ENCODE measurements around the gene CXCL11.
"Not testable (repeated sequence)": the region's sequence is repeated elsewhere in the genome, so short reads cannot be mapped to it uniquely, and the experiment has no call there.

CXCL11 gene

GRCh38 chr4:76042241-76042998, 6.5 kb upstream of the CXCL11 start:
- not testable (repeated sequence) for DNase-seq

DNA sequence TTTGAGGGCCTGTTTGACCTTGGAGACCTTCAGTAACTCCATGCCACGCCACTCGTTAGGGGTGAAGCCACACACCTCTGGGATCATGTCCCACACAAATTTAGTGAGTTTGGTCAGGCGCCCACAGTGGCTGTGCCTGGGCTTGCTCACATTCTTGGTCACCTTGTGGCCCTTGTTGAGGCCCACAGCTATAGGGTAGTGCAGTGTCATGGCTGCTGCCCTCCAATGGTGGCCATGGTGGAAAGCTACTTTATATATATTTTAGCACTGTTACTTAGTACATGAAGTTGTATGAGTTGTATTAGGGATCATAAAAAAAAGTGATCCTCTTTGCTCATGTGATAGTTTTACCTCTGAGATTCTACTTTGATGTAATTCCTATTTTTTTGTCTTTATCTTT, 985 bp upstream of the CXCL11 start:
- DNase-seq, result no peak

- peak; percentile 91 for DNase-seq
These were observed 729 bp downstream of the CXCL11 start for GRCh38 chr4:76035141-76035540.

- DNase-seq, result peak; percentile 77
These were observed 6.6 kb downstream of the CXCL11 start for GRCh38 chr4:76029300-76029699.

DNA sequence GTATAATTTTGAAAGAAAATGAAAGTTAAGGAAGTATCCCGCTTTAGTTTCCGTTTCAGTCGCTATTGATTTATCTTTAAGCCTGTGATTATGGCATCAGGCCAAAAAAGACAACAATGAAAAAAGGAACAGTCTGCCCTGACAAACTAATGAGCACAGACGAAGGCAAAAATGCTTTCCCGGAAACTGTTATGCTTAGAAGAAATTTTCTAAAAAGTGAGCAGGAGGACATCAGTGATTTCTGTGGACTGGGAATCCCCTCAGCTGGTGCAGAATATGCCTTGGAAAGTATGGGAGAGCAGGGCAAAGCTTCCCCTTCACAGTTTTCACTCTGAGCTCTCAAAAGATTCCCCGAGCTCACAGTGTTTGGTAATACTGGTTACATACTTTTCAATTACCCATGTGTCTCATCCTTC, 7.5 kb downstream of the CXCL11 start:
- peak; percentile 96 for DNase-seq

- DNase-seq, result peak; percentile 43
These were observed 11.8 kb downstream of the CXCL11 start for GRCh38 chr4:76024065-76024464.

GRCh38 chr4:76023389-76023788, 12.5 kb downstream of the CXCL11 start, which contains the start of gene CXCL10:
Gene CXCL10 (minus strand): TSS chr4:76023497. CDS start chr4:76023431, 66 bp downstream.
- DNase-seq, result peak; percentile 94

DNA sequence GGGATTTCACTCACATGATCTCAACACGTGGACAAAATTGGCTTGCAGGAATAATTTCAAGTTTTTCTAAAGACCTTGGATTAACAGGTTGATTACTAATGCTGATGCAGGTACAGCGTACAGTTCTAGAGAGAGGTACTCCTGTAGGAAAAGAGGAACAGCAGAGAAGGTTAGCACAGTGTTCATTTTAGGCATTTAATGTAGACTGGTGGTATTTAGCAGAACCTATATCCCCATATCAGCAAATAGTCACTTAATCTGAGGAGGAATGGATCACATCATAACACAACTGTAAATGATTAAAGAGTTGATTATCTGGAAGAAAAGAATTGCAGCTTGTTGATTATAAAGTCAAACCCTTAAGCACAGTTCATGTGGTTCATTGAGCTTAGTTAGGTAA, 13.2 kb downstream of the CXCL11 start:
- DNase-seq, result no peak

DNA sequence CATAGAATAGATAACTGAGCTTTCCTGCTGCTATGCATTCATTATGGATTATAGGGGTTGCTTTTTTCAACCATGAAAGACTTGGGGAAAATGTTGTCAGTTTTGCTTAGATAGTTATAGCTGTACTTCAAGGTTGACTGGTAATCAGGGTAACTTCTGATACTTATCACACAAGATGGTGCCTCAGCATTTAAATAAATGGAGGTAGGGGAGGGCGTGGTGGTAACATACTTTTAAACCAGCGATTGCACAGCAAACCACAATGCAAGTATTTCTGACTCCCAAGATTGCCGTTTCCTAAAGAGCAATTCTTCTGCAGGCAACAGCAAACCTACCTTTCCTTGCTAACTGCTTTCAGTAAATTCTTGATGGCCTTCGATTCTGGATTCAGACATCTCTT, 13.8 kb downstream of the CXCL11 start:
- DNase-seq, result peak; percentile 40

DNA sequence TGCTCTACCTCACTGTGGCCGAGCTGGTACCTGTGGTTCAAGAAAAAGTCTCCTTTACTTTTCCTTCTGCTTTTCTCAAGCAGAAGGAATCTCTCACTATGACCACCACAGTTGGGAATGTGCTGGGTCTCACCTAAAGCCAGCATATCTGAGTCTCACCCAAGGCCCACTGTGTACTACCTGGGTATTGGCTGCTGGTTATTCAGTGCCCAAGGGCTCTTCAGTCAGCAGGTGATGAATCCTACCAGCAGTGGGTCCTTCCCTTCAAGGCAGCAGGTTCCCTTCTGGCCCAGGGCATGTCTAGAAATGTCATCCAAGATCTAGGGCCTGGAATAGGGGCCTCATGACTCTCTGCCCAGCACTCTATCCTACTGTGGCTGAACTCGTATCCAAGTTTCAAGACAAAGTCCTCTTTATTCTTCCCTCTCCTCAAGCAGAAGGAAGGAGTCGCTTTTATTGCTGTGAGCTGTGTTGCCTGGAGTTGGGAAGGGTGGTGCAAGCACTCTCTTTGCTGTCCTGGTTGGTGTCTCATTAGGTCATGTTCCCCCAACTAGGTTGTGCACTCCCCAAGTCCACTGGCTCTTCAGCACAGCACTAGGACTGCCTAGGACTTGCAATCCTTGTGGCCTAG, 18.7 kb downstream of the CXCL11 start:
- no peak for DNase-seq

DNA sequence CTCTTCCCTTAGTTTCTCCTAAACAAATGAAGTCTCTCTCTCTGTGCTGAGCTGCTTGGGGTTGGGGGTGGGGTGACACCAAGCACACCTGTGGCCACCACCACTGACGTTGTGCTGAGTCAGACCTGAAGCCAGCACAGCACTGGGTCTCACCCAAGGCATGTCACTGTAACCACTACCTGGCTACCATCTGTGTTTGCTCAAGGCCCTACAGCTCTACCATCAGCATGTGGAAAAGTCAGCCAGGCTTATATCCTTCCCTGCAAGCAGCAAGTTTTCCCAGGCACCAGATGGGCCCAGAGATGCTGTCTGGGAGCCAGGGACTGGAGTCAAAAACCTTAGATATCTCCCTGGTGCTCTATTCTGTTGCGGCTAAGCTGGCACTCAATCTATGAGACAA, 19.5 kb downstream of the CXCL11 start:
- DNase-seq, result no peak

DNA sequence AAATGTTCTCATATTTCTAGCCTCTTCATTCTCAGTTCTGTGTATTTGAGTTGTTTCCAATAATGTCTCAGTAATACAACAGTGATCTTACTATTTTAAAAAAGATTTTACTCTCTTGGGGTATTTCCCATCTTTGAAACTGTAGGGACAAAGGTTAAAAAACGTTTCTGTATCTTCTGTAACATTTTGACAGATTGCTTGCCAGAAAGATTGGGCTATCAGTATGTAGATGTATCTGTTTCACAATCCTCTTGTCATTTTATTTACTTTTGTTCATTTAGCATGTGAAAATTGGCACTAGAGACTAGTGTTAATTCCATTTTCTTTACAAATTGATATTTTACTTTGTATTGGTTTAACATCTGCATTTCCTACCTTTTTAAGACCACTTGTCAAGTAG, 22.3 kb downstream of the CXCL11 start:
- DNase-seq, result no peak

DNA sequence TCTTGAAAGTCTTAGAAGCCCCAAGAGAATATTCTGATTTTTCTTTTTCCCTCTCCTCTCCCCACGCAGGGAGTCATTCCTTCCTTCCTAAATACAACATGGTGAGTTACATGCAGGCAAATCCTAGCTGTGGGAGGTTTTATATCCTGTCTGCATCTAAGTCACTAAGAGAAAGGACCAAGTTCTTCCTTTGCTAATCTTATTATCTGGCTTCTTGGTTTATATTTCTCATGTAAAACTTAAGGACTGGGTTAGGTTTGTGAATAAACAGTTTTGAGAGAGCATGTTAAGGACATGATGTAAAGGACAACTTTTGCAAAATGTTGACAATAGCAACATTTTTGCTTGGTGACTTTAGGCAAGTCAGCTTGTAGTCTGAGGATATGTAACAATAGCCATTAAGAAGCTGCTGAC, 23.5 kb downstream of the CXCL11 start:
- no peak for DNase-seq

- peak; percentile 93 for DNase-seq
These were observed 24.0 kb downstream of the CXCL11 start for GRCh38 chr4:76011700-76012387.

DNA sequence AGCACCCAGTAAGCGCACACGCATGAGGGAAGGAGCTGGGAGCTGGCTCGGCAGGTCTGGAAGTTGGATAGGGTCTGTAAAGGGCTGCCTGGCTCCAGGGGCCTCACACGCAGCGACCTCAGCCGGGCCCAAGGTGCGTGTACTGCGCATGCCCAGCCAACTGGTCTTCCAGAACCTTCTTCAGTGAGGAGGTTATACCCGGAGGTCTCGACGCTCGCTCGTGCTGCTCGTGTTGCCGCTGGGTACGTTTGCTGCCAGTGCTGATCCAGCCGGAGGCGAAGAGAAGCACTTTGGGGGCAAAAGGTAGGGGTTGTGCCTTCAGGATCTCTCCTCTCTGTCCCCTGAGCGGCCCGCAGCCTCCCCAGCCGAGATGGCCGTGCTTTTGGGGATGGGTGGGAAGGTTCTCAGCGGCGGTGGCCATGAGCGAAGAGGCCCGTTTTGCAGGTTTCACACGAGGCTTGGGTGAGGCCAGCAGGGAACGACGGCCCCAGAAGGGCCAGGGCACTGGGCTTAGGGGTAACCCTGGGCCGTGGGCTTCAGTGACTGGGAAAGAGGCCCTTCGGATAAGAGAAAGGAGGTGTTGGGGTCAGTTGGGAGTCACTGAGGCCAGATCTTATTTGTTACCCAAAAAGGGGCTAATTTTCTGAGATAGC, 24.7 kb downstream of the CXCL11 start:
- no peak for DNase-seq

DNA sequence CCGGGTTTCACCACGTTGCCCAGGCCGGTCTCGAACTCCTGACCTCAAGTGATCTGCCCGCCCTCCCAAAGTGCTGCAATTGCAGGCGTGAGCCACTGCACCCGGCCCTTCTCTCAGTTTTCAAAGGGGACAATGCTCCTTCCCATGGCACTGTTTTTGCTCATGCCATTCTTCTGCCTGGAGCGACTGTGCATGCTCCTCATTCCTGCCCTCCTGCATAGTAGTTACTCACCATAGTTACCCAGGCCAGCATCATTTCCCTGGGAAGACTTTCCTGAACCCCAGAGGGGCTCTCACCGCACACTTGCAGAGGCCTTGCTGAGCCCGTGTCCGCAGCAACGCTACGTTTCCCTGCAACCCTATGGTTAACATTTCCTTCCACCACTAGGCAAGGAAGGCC, 25.3 kb downstream of the CXCL11 start:
- no peak for DNase-seq

DNA sequence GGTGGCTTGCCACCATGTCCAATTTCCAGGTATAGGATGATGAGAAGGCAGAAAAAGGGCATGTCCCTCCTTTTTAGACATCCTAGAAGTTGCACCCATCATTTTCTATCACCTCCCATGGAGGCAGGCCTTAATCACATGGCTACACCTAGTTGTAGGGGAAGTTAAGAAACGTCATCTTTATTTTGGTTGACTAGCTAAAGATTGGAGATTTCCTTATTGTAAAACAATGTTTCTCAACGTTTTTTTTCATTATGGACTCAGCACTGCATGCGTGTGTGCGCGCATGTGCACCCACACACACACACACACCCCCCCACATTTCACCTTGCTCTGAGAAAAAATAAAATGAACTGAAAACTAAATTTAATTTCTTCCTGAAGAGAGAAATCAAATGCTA, 26.6 kb downstream of the CXCL11 start:
- no peak for DNase-seq

DNA sequence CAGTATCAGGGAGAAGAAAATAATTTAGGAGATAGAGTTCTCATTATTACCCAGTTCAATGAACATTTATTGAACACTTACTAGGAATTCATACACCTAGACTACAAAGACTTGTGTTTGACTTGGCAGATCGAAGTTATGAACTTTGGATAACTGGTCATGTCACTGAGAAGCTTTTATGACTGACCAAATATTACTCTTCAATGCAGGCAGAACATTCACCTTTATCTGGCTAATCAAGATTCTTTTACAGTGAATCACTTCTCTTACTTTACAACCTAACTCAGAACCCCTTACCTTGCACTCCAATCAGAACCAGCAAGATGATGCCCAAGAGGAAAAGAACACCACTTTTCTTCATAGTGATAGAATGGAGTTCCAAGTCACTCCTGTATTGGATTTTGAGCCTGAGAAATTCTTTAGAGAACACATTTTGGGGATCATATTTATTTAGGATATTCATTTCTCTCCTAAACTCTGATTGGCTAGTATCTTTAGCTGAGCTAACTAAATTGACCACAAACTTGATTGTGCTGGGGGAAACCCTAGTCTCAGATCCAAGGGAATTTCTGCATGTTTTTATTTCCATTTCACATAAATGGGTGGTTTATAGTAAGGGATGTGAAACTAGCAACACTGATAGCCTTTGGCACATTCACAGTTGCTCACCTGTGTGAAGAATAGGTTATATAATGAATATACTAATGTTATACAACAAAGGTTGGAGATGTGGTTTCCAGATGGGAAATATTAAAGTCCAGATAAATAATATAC, 28.6 kb downstream of the CXCL11 start, which contains the start of gene CXCL9:
Gene CXCL9, minus strand, starts transcription at position 421 of the 774 bp plus-strand sequence. Its CDS starts 60 bp downstream, at position 361.
- DNase-seq, result no peak

DNA sequence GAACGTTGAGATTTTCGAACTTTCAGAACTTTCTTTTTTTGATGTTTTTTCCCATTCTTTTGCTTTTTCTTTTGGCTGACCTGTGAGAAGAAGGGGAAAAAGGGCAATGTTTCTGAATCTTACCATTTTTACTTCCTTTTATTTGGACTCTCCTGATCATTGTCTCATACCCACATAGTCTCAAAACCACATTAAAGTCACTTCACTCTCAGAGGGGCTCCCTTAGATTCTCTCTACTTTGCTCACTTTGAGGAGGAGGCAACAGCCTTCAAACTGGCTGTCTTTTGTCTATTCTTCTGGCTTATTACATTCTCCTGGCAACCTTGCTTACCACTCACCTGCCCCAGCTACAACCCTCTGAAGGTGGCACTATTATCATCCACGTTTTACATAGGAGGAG, 32.2 kb downstream of the CXCL11 start:
- no peak for DNase-seq

DNA sequence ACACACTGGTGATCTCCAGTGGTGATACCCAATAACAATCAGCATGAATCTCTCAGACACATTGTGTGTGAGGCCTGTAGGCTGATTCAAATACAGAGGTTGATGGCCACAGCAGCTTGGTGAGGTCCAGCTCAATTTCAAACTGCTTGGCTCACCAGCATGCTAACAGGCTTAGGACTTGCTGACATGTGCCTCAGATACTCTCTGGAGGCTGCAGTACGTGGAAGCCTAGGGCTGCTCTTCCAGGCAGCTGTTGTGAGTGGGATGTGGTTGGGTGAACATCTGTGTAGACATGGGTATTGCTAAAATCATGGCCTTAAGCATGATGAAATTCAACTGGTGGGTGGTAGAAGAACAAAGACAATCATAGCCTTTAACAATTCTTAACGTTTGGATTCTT, 32.8 kb downstream of the CXCL11 start:
- DNase-seq, result peak; percentile 67

DNA sequence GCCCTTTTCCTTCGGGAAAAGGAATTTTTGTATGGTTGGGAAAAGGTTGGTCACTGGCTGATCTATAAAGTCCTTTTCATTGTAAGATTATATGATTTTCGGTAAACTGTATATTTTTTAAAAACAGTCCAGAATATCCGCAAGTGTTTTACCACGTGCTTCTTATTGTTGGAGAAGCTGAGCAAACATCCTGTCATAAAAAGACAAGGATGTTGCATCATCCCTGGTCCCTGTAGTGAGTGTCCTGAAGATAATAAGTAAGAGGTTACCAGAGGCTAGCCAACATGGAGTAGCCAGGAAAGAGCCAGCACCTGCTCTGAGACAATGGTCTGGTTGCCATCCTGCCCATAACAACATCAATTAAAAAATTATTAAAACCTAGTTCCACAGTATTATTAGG, 33.7 kb downstream of the CXCL11 start:
- DNase-seq, result peak; percentile 66

- peak; percentile 40 for DNase-seq
These were observed 34.2 kb downstream of the CXCL11 start for GRCh38 chr4:76001700-76002099.
